ENCODE measurements around the gene TEKT2.

DNA sequence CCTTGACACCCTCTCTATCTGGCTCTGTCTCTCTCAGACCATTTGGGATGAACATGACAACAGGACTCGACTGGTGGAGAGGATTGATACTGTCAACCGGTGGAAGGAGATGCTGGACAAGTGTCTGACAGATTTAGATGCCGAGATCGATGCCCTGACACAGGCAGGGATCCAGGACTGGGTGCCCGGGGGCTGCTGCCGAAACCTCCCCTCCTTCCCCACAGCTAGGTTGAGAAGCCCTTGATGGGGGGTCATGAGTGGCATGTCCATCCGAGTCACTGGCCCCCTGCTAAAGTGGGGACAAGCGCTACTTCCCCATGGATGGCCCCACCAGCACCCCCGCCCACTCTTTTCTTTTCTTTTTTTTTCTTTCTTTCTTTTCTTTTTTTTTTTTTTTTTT, 1.2 kb downstream of the TEKT2 start:
- TF ChIP-seq POLR2AphosphoS5 (IDR thresholded peaks at IDR 0.05; ENCODE audit: low read depth, low read length) (no peak), TAF1 (IDR thresholded peaks at IDR 0.05; ENCODE audit: borderline replicate concordance, low read depth, low read length) (no peak)

Data from GM12892 (cell line).